AG04450 (cell line): ENCODE results near the gene FAM107B. TPM values are rescaled to one million over a fixed set of nuclear protein-coding genes. Genes with fewer than 3 reads are reported as not detected.

Experiments used
- CTCF ChIA-PET: fragments of 300-600, 350-600 bp; formaldehyde crosslinking; extraction: SDS; loops from one replicate; lab custom pipeline; 2022; ENCODE audit warnings: antibody characterized with exemption, inconsistent platforms; lab: Charles Lee
- POLR2A ChIA-PET: fragments of 350-600 bp; formaldehyde crosslinking; extraction: SDS; loops from one replicate; lab custom pipeline; 2021; ENCODE audit warnings: antibody characterized with exemption, inconsistent platforms; lab: Yijun Ruan, JAX
- DNase-seq: peaks from one replicate; pipeline ENCODE4 v3.0.0-alpha.2; 2011; ENCODE audit warnings: low read depth, low spot score
- H3K27ac ChIP-seq: one replicate; pipeline ENCODE4 v1.5.1; 2012; ENCODE audit warnings: low read depth, low read length, control low read depth
- H3K27me3 ChIP-seq: one replicate; pipeline ENCODE4 v1.6.0; 2012; ENCODE audit warnings: low read length; ENCODE audit not compliant: control insufficient read depth, insufficient read depth
- H3K4me3 ChIP-seq: 2 replicates; pipeline ENCODE4 v1.5.1; 2011; ENCODE audit warnings: mild to moderate bottlenecking, low read depth, low read length, control low read depth
- H3K9me3 ChIP-seq: 2 replicates; pipeline ENCODE4 v1.5.1; 2012; ENCODE audit warnings: low read length; ENCODE audit not compliant: control insufficient read depth, insufficient read depth
- polyA plus RNA-seq: library from polyadenylated mRNA; depleted of rRNA; stranded (reverse); fragments of >200 nt; gene quantifications from 2 replicates; pipeline ENCODE4 v1.2.3, GENCODE V29; 2011
- TF ChIP-seq, protein P1 (sequence below): IDR thresholded peaks from 2 replicates; pipeline ENCODE4 v1.5.1; 2011; ENCODE audit warnings: low read depth, low read length, control low read depth, inconsistent platforms

The FAM107B gene
- polyA plus RNA-seq, 1 experiment, result 41.4 TPM

DNA sequence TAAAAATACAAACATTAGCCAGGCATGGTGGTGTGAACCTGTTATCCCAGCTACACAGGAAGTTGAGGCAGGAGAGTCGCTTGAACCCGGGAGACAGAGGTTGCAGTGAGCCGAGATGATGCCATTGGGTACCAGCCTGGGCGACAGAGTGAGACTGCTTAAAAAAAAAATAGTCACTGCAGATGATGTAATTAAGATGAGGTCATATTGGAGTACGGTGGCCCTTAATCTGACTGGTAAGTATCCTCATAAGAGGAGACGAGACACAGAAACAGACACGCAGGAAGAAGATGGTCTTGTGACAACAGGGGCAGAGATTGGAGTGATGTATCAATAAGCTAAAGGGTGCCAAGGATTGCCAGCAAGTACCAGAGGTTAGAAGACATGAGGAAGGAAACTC, 156.0 kb downstream of the FAM107B start:
- TF ChIP-seq, protein P1, sequence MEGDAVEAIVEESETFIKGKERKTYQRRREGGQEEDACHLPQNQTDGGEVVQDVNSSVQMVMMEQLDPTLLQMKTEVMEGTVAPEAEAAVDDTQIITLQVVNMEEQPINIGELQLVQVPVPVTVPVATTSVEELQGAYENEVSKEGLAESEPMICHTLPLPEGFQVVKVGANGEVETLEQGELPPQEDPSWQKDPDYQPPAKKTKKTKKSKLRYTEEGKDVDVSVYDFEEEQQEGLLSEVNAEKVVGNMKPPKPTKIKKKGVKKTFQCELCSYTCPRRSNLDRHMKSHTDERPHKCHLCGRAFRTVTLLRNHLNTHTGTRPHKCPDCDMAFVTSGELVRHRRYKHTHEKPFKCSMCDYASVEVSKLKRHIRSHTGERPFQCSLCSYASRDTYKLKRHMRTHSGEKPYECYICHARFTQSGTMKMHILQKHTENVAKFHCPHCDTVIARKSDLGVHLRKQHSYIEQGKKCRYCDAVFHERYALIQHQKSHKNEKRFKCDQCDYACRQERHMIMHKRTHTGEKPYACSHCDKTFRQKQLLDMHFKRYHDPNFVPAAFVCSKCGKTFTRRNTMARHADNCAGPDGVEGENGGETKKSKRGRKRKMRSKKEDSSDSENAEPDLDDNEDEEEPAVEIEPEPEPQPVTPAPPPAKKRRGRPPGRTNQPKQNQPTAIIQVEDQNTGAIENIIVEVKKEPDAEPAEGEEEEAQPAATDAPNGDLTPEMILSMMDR, result no peak
- no peak for DNase-seq
- Histone ChIP-seq H3K9me3 (no peaks in the 10 kb centered on the region), H3K27ac (no peak overlapping the region), H3K4me3 (no peak overlapping the region), H3K27me3 (no peaks in the 10 kb centered on the region)
- ChIA-PET POLR2A (no interaction called here), CTCF (no interaction called here)

DNA sequence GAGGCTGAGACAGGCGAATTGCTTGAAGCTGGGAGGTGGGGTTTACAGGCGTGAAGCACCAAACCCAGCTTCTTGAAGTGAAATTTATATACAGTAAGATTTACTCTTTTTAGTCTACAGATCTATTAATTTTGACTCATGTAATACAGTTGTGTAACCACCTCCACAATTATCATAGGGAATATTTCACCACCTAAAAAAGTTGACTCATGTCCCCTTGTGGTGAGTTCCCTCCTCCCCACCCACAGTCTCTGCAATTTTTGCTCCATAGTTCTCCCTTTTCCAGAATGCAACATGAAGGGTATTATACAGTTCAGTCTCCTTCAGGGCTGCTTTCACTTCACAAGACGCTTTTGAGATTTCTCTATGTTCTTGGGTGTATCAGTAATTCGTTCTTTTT, 156.8 kb downstream of the FAM107B start:
- TF ChIP-seq, protein P1, result no peak
- Histone ChIP-seq H3K27ac (no peak overlapping the region), H3K9me3 (no peaks in the 10 kb centered on the region), H3K4me3 (no peak overlapping the region), H3K27me3 (no peaks in the 10 kb centered on the region)
- no peak for DNase-seq
- ChIA-PET POLR2A (no interaction called here), CTCF (interaction anchor here (0.7 kb wide), 1 partner anchor 141 kb away, joined by 4 read pairs; no protein-coding TSS in a partner anchor)

DNA sequence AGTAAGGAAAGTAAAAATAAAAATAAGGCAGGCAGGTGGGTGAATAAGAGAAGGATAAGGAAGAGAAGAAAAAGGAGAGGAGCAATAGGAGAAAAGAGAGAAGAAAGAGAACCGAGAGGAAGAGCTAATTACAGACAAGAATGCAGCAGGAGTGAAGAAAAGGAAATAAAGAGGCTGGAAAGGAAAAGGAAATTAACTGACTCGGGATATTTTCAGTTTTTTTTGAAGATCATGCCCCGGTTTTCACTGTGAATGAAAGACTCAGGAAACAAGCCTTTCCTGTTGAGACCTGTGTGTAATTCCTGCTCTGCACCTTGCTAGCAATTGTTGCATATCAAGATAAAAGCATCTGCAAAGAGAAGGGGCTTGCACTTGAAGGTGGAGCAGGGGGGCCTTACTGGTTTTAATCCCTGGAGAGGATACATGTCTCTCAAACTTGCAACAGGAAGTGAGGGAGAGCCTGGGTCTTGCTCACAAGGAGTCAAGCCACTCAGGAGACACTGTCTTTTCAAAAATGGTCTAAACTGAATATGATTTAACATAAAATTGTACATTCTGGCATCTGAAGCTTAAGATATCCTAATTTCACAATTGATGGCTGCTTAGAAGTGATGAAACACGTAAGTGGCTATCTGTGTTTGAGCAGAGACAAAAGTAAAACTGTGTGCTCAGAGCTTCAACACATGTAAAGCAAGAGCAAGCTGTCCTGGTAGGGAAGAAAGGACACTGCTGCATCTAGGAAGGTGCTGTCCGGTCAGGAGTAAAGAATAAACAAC, 157.6 kb downstream of the FAM107B start:
- no peaks in the 10 kb centered on the region for H3K9me3 ChIP-seq
- TF ChIP-seq, protein P1, result no peak
- H3K27me3 ChIP-seq, result no peaks in the 10 kb centered on the region
- DNase-seq, result no peak
- H3K27ac ChIP-seq, result no peak overlapping the region
- CTCF ChIA-PET, result interaction anchor here (0.7 kb wide), 2 partner anchors 50 to 140 kb away, joined by 4 read pairs; no protein-coding TSS in a partner anchor
- POLR2A ChIA-PET, result no interaction called here
- H3K4me3 ChIP-seq, result no peak overlapping the region

DNA sequence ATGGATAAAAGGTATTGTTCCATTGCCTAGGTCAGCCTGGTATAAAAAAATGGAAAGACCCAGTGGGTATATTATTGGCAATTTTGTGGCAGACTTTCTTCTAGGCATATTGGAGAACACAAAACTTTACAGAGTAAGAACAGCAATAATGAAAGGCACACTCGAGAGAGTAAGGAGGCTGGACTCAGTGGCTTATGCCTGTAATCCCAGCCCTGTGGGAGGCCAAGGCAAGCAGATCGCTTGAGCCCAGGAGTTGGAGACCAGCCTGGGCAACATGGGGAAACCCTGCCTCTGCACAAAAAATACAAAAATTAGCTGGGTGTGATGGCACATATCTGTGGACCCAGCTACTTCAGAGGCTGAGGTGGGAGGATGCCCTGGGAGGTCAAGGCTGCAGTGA, 158.2 kb downstream of the FAM107B start:
- ChIA-PET CTCF (no interaction called here), POLR2A (no interaction called here)
- TF ChIP-seq, protein P1, result no peak
- no peak overlapping the region for H3K27ac ChIP-seq
- DNase-seq, result no peak
- no peaks in the 10 kb centered on the region for H3K9me3 ChIP-seq
- no peak overlapping the region for H3K4me3 ChIP-seq
- no peaks in the 10 kb centered on the region for H3K27me3 ChIP-seq

DNA sequence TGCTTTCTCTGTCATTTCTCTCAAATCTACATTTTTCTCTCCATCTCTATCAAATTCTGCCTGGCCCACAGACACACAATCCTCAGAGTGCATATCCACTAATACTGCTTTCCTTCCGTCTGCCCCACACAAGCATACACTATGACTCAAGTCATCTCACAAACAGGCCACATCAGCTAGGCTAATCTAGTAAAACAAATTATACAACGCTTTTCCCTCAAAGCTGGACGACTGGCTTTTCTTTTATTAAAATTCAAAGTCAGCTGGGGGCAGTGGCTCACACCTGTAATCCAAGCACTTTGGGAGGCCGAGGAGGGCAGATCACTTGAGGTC, 161.1 kb downstream of the FAM107B start:
- H3K27ac ChIP-seq, result no peak overlapping the region
- no peak for DNase-seq
- H3K27me3 ChIP-seq, result no peaks in the 10 kb centered on the region
- ChIA-PET CTCF (no interaction called here), POLR2A (no interaction called here)
- TF ChIP-seq, protein P1, result no peak
- H3K4me3 ChIP-seq, result no peak overlapping the region
- H3K9me3 ChIP-seq, result no peaks in the 10 kb centered on the region
